IMR-90 (cell line): Measurements from ENCODE around the gene CALY. TPM values are rescaled to one million over a fixed set of nuclear protein-coding genes. Genes with fewer than 3 reads are reported as not detected.

Experiments
- ATAC-seq: fragments of 200-7000 bp; cut with Tn5 transposase; 2 replicates; pipeline ENCODE4 v1.9.1; 2020; ENCODE audit warnings: low read depth, mild to moderate bottlenecking, moderate library complexity
- BruUV-seq: library from RNA; stranded (reverse); fragments of 400-500 nt; replicated peaks from 2 replicates; lab custom pipeline; 2021; lab: Mats Ljungman, UMichigan
- CTCF ChIA-PET: fragments of 300-600 bp; formaldehyde crosslinking; extraction: SDS; loops from one replicate; lab custom pipeline; 2021; ENCODE audit warnings: antibody characterized with exemption; lab: Yijun Ruan, JAX
- POLR2A ChIA-PET: fragments of 300-600 bp; sonication (Branson Sonifier 250); formaldehyde crosslinking; loops from one replicate; lab custom pipeline; 2022; ENCODE audit warnings: antibody characterized with exemption; ENCODE audit not compliant: unreplicated experiment; lab: Charles Lee
- DNase-seq: peaks from one replicate; pipeline ENCODE4 v3.0.0; 2013
- H2AFZ ChIP-seq: replicated peaks from 2 replicates; pipeline ENCODE3; 2013; ENCODE audit warnings: low read length, mild to moderate bottlenecking; ENCODE audit not compliant: poor library complexity
- H2AK5ac ChIP-seq: 2 replicates; pipeline ENCODE4 v1.6.1; 2013; ENCODE audit warnings: low read depth, low read length, inconsistent platforms
- H2AK9ac ChIP-seq: replicated peaks from 2 replicates; pipeline ENCODE3; 2013; ENCODE audit warnings: mild to moderate bottlenecking, low read depth, low read length, moderate library complexity; ENCODE audit not compliant: poor library complexity
- H2BK120ac ChIP-seq: 2 replicates; pipeline ENCODE4 v1.6.1; 2013; ENCODE audit warnings: low read depth, low read length, inconsistent platforms
- H2BK15ac ChIP-seq: 3 replicates; pipeline ENCODE4 v1.6.1; 2013; ENCODE audit warnings: low read depth, low read length, inconsistent platforms
- H2BK20ac ChIP-seq: 2 replicates; pipeline ENCODE4 v1.6.1; 2013; ENCODE audit warnings: low read depth, mild to moderate bottlenecking, inconsistent platforms, low read length, moderate library complexity
- H2BK5ac ChIP-seq: 2 replicates; pipeline ENCODE4 v1.6.1; 2013; ENCODE audit warnings: mild to moderate bottlenecking, low read depth, low read length, inconsistent platforms; ENCODE audit not compliant: poor library complexity, severe bottlenecking
- H3K14ac ChIP-seq: replicated peaks from 2 replicates; pipeline ENCODE4 v1.6.1; 2013; ENCODE audit warnings: low read depth, low read length, inconsistent platforms
- H3K18ac ChIP-seq: 2 replicates; pipeline ENCODE4 v1.6.1; 2013; ENCODE audit warnings: low read depth, low read length, control low read depth
- H3K23ac ChIP-seq: 2 replicates; pipeline ENCODE4 v1.6.1; 2013; ENCODE audit warnings: low read depth, low read length, inconsistent platforms
- H3K27ac ChIP-seq: 2 replicates; pipeline ENCODE4 v1.5.1; 2013; ENCODE audit warnings: mild to moderate bottlenecking, control low read depth, low read length; ENCODE audit not compliant: insufficient read depth
- H3K27me3 ChIP-seq: 2 replicates; pipeline ENCODE4 v1.6.1; 2013; ENCODE audit warnings: low read length; ENCODE audit not compliant: control insufficient read depth, insufficient read depth
- H3K36me3 ChIP-seq: 2 replicates; pipeline ENCODE4 v1.6.1; 2013; ENCODE audit warnings: low read length, mixed read lengths; ENCODE audit not compliant: control insufficient read depth, insufficient read depth
- H3K4ac ChIP-seq: 2 replicates; pipeline ENCODE4 v1.6.1; 2013; ENCODE audit warnings: low read depth, low read length, inconsistent platforms
- H3K4me1 ChIP-seq: 2 replicates; pipeline ENCODE4 v1.6.1; 2013; ENCODE audit warnings: low read length, mixed read lengths; ENCODE audit not compliant: control insufficient read depth, insufficient read depth
- H3K4me2 ChIP-seq: 2 replicates; pipeline ENCODE4 v1.6.1; 2013; ENCODE audit warnings: low read depth, mild to moderate bottlenecking, control low read depth, low read length, moderate library complexity
- H3K4me3 ChIP-seq: 2 replicates; pipeline ENCODE4 v1.5.1; 2013; ENCODE audit warnings: low read depth, mild to moderate bottlenecking, control low read depth, low read length, moderate library complexity; ENCODE audit not compliant: insufficient read depth
- H3K56ac ChIP-seq: 2 replicates; pipeline ENCODE4 v1.6.1; 2013; ENCODE audit warnings: low read length, inconsistent platforms; ENCODE audit not compliant: insufficient read depth; ENCODE audit errors: extremely low read depth
- H3K79me1 ChIP-seq, 2 experiments: 2 replicates each; pipeline ENCODE4 v1.6.1; 2013; ENCODE audit warnings: low read length in 2 of 2, inconsistent platforms in 1 of 2, low read depth in 1 of 2
- H3K9ac ChIP-seq: 2 replicates; pipeline ENCODE4 v1.6.1; 2013; ENCODE audit warnings: low read depth, low read length, control low read depth
- H3K9me1 ChIP-seq: 2 replicates; pipeline ENCODE4 v1.6.1; 2013; ENCODE audit warnings: low read length, inconsistent platforms; ENCODE audit not compliant: insufficient read depth
- H3K9me3 ChIP-seq: 2 replicates; pipeline ENCODE4 v1.6.1; 2013; ENCODE audit warnings: low read length; ENCODE audit not compliant: control insufficient read depth, insufficient read depth
- H4K20me1 ChIP-seq: 2 replicates; pipeline ENCODE4 v1.6.1; 2013; ENCODE audit warnings: low read length, inconsistent platforms; ENCODE audit not compliant: insufficient read depth
- H4K5ac ChIP-seq: 2 replicates; pipeline ENCODE4 v1.6.1; 2013; ENCODE audit warnings: mild to moderate bottlenecking, low read depth, low read length, control low read depth
- H4K8ac ChIP-seq, 2 experiments: 2 replicates each; pipeline ENCODE4 v1.6.1; 2013; ENCODE audit warnings: low read depth in 2 of 2, low read length in 2 of 2, control low read depth in 1 of 2, inconsistent platforms in 1 of 2
- H4K91ac ChIP-seq: 2 replicates; pipeline ENCODE4 v1.6.1; 2013; ENCODE audit warnings: low read depth, low read length, inconsistent platforms; ENCODE audit not compliant: insufficient read depth
- CTCF ChIP-seq: conservative IDR thresholded peaks from 2 replicates; pipeline ENCODE4 v1.5.1; 2012; ENCODE audit warnings: mild to moderate bottlenecking, low read depth, low read length, improper control_type of control experiment
- NFE2L2 ChIP-seq: fragments of 150-350 bp; IDR thresholded peaks from 2 replicates; pipeline ENCODE4 v1.6.1; 2016; ENCODE audit warnings: low read depth, mild to moderate bottlenecking, low read length
- WGBS, 2 experiments: methylation state at CpG; one replicate each; pipeline versions ENCODE4 v1.1.5 to v1.1.7; 2013; ENCODE audit warnings: missing lambda C conversion rate in 2 of 2; ENCODE audit not compliant: insufficient read length in 1 of 2; ENCODE audit errors: extremely low coverage in 2 of 2; 5-methylcytosine and 5-hydroxymethylcytosine counted together
- dilution Hi-C: fragments of 300-500 bp; cut with HindIII; formaldehyde crosslinking; loops from one replicate; pipeline ENCODE4 v1.14.3; 2018; ENCODE audit warnings: low sequenced_read_pairs; ENCODE audit not compliant: unreplicated experiment
- in situ Hi-C: fragments of 300-500 bp; cut with MboI; formaldehyde crosslinking; loops from 3 replicates; pipeline ENCODE4 v1.14.3; 2019; ENCODE audit warnings: low sequenced_read_pairs, inconsistent platforms, mixed read lengths
- intact Hi-C: fragments of 100-400 bp; cut with micrococcal nuclease; formaldehyde crosslinking; loops from 2 replicates; pipeline ENCODE4 v1.10.0; 2022
- polyA plus RNA-seq, 3 experiments: library from polyadenylated mRNA; depleted of rRNA; stranded (reverse); fragments of >200 nt; gene quantifications; 2 replicates each; pipeline ENCODE4 v1.2.3, GENCODE V29; 2012; ENCODE audit warnings: low replicate concordance in 1 of 3
- total RNA-seq: library from RNA; depleted of rRNA; stranded (reverse); fragments of >200 nt; gene quantifications from 2 replicates; pipeline ENCODE4 v1.2.3, GENCODE V29; 2012

The CALY gene
- total and polyA plus RNA-seq, 2 of the 4 experiments (the other 2 are of a cell fraction), result 0.34 TPM; not detected in 1

GRCh38 chr10:133351408-133352318 lies 15.0 kb upstream of the CALY start:
- POLR2A ChIA-PET, result no interaction called here
- ATAC-seq, result no peak; the same call in none of the 2 replicates
- intact Hi-C loops, result no loop called here

More at GRCh38 chr10:133351408-133352318, 15.0 kb upstream of the CALY start:
- peaks cover 5% of the 10 kb centered on the region; the same call in 1 of the 2 replicates for H3K36me3 ChIP-seq
- no TSS peak for BruUV-seq
- no peak overlapping the region for H2BK5ac ChIP-seq
- H3K23ac ChIP-seq, result no peak overlapping the region
- CTCF ChIA-PET, result no interaction called here
- no peak overlapping the region for H3K9ac ChIP-seq
- no peak overlapping the region for H4K91ac ChIP-seq
- H3K27me3 ChIP-seq, result peaks cover 3% of the 10 kb centered on the region; the same call in 1 of the 2 replicates
- 70% methylated on average over 14 of the region's 24 CpGs; no CpG with 5 or more reads in 1 of the 2 experiments for WGBS, 2 experiments
- no peaks in the 10 kb centered on the region for H3K9me3 ChIP-seq
- no peak overlapping the region for H4K5ac ChIP-seq
- in situ Hi-C loops, result no loop called here
- H2AK9ac ChIP-seq, result peak overlapping the region; percentile 28
- dilution Hi-C loops, result no loop called here
- no peak overlapping the region for H2AFZ ChIP-seq
- H3K9me1 ChIP-seq, result 0 out of 2 replicates have a peak, but pooled peaks cover 5% of the 10 kb centered on the region
- TF ChIP-seq NFE2L2 (no peak), CTCF (peak; percentile 9; the same call in 1 of the 2 replicates)
- no peak overlapping the region for H3K4ac ChIP-seq
- H4K20me1 ChIP-seq, result peaks cover 3% of the 10 kb centered on the region
- H3K56ac ChIP-seq, result no peak overlapping the region
- no peak overlapping the region for H4K8ac ChIP-seq
- H2BK20ac ChIP-seq, result no peak overlapping the region
- no peak overlapping the region for H2BK15ac ChIP-seq
- no peak for DNase-seq
- H3K14ac ChIP-seq, result no peak overlapping the region
- H3K79me1 ChIP-seq, result peaks cover 5 to 7% of the 10 kb centered on the region in 2 experiments; a peak in 1 of 4 replicates
- peaks cover 2% of the 10 kb centered on the region; the same call in 1 of the 2 replicates for H3K4me1 ChIP-seq
- no peak overlapping the region for H2AK5ac ChIP-seq
- no peak overlapping the region for H3K18ac ChIP-seq
- H2BK120ac ChIP-seq, result no peak overlapping the region
- no peak overlapping the region for H3K4me3 ChIP-seq
- H3K27ac ChIP-seq, result no peak overlapping the region
- no peak overlapping the region for H3K4me2 ChIP-seq
